B cell (primary cell): Measurements from ENCODE around the gene MYO18A. TPM values are rescaled to one million over a fixed set of nuclear protein-coding genes. Genes with fewer than 3 reads are reported as not detected.

ENCODE experiments used
- ATAC-seq: fragments of 200-7000 bp; cut with Tn5 transposase; one replicate; pipeline ENCODE4 v1.10.0; 2021; ENCODE audit warnings: low read depth, mild to moderate bottlenecking, moderate number of reproducible peaks, moderate library complexity
- CTCF ChIA-PET: fragments of 350-600 bp; sonication (Branson Sonifier 250); formaldehyde crosslinking; loops from one replicate; lab custom pipeline; 2021; ENCODE audit warnings: antibody characterized with exemption, inconsistent platforms; lab: Charles Lee
- POLR2A ChIA-PET: fragments of 350-600 bp; sonication (Branson Sonifier 250); formaldehyde crosslinking; loops from one replicate; lab custom pipeline; 2021; ENCODE audit warnings: antibody characterized with exemption; lab: Charles Lee
- DNase-seq: peaks from one replicate; pipeline ENCODE4 v3.0.0; 2013
- H2AFZ ChIP-seq: 2 replicates; pipeline ENCODE4 v1.6.1; 2012; ENCODE audit warnings: mild to moderate bottlenecking, low read depth, low read length; ENCODE audit not compliant: insufficient read depth, poor library complexity, severe bottlenecking
- H3K27ac ChIP-seq, 2 donors: 1 replicate in 1 of 2; 2 replicates in 1 of 2; pipeline ENCODE4 v1.5.1; 2012 to 2013; ENCODE audit warnings: low read length in 2 of 2, mild to moderate bottlenecking in 2 of 2, moderate library complexity in 1 of 2
- H3K27me3 ChIP-seq, 4 experiments: fragments of 200-600 bp in 1 of 4; sonication (generic) in 1 of 4; replicated peaks in 1 of 4; 1 replicate in 2 of 4; 2 replicates in 2 of 4; pipeline versions ENCODE4 v1.6.1 to v1.7.0; 2013 to 2016; ENCODE audit warnings: low read length in 3 of 4, mild to moderate bottlenecking in 2 of 4, mixed read lengths in 1 of 4, moderate library complexity in 1 of 4; ENCODE audit not compliant: insufficient read depth in 4 of 4, control insufficient read depth in 3 of 4; ENCODE audit errors: control extremely low read depth in 1 of 4
- H3K36me3 ChIP-seq, 2 experiments: replicated peaks in 1 of 2; 1 replicate in 1 of 2; 2 replicates in 1 of 2; pipeline versions ENCODE4 v1.6.1 to v1.7.1; 2013; ENCODE audit warnings: low read length in 1 of 2; ENCODE audit not compliant: insufficient read depth in 2 of 2, control insufficient read depth in 1 of 2; ENCODE audit errors: control extremely low read depth in 1 of 2, extremely low read depth in 1 of 2
- H3K4me1 ChIP-seq, 2 donors: fragments of 200-600 bp in 1 of 2; sonication (generic) in 1 of 2; 1 replicate in 1 of 2; 2 replicates in 1 of 2; pipeline versions ENCODE4 v1.5.1 to v1.6.1; 2013 to 2017; ENCODE audit warnings: low read length in 2 of 2; ENCODE audit not compliant: control insufficient read depth in 2 of 2, insufficient read depth in 2 of 2
- H3K4me2 ChIP-seq: replicated peaks from 2 replicates; pipeline ENCODE3; 2012; ENCODE audit warnings: mild to moderate bottlenecking, low read depth, low read length; ENCODE audit not compliant: poor library complexity, severe bottlenecking
- H3K4me3 ChIP-seq, 5 experiments: fragments of 200-600 bp in 1 of 5; sonication (generic) in 1 of 5; 1 replicate in 3 of 5; 2 replicates in 2 of 5; pipeline versions ENCODE4 v1.5.1 to v1.7.0; 2011 to 2016; ENCODE audit warnings: low read length in 4 of 5, mild to moderate bottlenecking in 4 of 5, low read depth in 2 of 5, control low read depth in 1 of 5, moderate library complexity in 1 of 5; ENCODE audit not compliant: insufficient read depth in 1 of 5; ENCODE audit errors: control extremely low read depth in 1 of 5, extremely low read depth in 1 of 5
- H3K79me2 ChIP-seq: fragments of 200-600 bp; sonication (generic); one replicate; pipeline ENCODE4 v1.6.0; 2016; ENCODE audit warnings: low read length; ENCODE audit not compliant: control insufficient read depth, insufficient read depth
- H3K9ac ChIP-seq: fragments of 200-600 bp; sonication (generic); 2 replicates; pipeline ENCODE4 v1.6.1; 2017; ENCODE audit warnings: mild to moderate bottlenecking, low read length, moderate library complexity
- H3K9me3 ChIP-seq, 3 donors: one replicate each; pipeline versions ENCODE4 v1.6.1 to v1.7.1; 2013; ENCODE audit warnings: low read length in 2 of 3; ENCODE audit not compliant: control insufficient read depth in 2 of 3, insufficient read depth in 1 of 3; ENCODE audit errors: control extremely low read depth in 1 of 3
- H4K20me1 ChIP-seq: 2 replicates; pipeline ENCODE4 v1.6.0; 2012; ENCODE audit warnings: mild to moderate bottlenecking, low read length; ENCODE audit not compliant: insufficient read depth, control insufficient read depth, poor library complexity, severe bottlenecking
- H3K27ac Mint-ChIP-seq: one replicate; pipeline ENCODE4 v1.8.0; 2021; ENCODE audit warnings: mixed read lengths
- H3K27me3 Mint-ChIP-seq: one replicate; pipeline ENCODE4 v1.8.0; 2021; ENCODE audit warnings: mixed read lengths
- H3K4me1 Mint-ChIP-seq: one replicate; pipeline ENCODE4 v1.8.0; 2021; ENCODE audit warnings: mixed read lengths
- H3K4me3 Mint-ChIP-seq: one replicate; pipeline ENCODE4 v1.8.0; 2021; ENCODE audit warnings: mixed read lengths
- H3K9me3 Mint-ChIP-seq: one replicate; pipeline ENCODE4 v1.8.0; 2022; ENCODE audit warnings: mixed read lengths; ENCODE audit not compliant: insufficient read depth
- EZH2 ChIP-seq: IDR thresholded peaks from 2 replicates; pipeline ENCODE4 v1.6.1; 2012; ENCODE audit warnings: borderline replicate concordance, low read depth, mild to moderate bottlenecking, moderate library complexity, low read length; ENCODE audit not compliant: insufficient read depth, poor library complexity, severe bottlenecking
- WGBS: methylation state at CpG from one replicate; pipeline ENCODE4 v1.1.5; 2013; ENCODE audit warnings: missing lambda C conversion rate; ENCODE audit not compliant: insufficient coverage; 5-methylcytosine and 5-hydroxymethylcytosine counted together
- intact Hi-C: fragments of 100-400 bp; cut with micrococcal nuclease; formaldehyde crosslinking; loops from one replicate; pipeline ENCODE4 v1.10.0; 2022
- polyA plus RNA-seq: library from polyadenylated mRNA; depleted of rRNA; stranded (reverse); fragments of >200 nt; gene quantifications from 2 replicates; pipeline ENCODE4 v1.2.3, GENCODE V29; 2012
- total RNA-seq, 2 donors: library from RNA; stranded (reverse); fragments of 120-200 nt in 1 of 2; gene quantifications; 1 replicate in 1 of 2; 2 replicates in 1 of 2; pipeline versions ENCODE4 v1.2.3 to v1.2.4, GENCODE V29; 2013 to 2022
- TF ChIP-seq, protein P1 (sequence below): fragments of 200-600 bp; IDR thresholded peaks from one replicate; pipeline ENCODE4 v1.8.0; 2022; ENCODE audit warnings: antibody characterized with exemption, mild to moderate bottlenecking

MYO18A gene
- total and polyA plus RNA-seq, 2 donors (not counting 1 experiment from before 2014, with no cell fraction given): 72.2 to 155 TPM

DNA sequence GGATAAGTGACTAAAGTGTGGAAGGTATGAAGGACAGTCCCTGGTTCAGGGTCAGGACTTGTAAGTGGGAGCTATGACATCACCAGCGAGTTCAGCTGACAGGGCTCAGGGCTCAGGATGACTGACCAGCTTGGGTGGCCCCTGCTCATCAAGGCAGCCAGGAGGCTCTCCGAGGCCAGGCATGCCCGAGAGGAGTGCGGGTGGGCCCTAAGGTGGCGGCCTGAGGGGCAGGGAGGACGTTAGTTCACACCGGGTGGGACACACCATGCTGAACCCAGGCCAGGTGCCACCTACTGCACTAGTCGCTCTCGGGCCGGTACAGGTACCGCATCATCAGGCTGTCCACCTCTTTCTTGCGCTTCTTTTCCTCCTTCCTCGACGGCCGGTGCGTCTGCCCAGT lies 100.8 kb downstream of the MYO18A start:
- no peak overlapping the region for H3K27ac ChIP-seq
- ChIA-PET CTCF (interaction anchor here (1.3 to 1.5 kb wide), 3 partner anchors 33 to 115 kb away, joined by 4 to 5 read pairs (median 4); no protein-coding TSS in a partner anchor), POLR2A (no interaction called here)
- no peak for DNase-seq
- no peak overlapping the region for H3K4me3 ChIP-seq
- over 99% methylated on average over 16 of the region's 16 CpGs for WGBS
- Mint-ChIP-seq H3K4me1 (no peaks in the 10 kb centered on the region), H3K27me3 (no peaks in the 10 kb centered on the region), H3K9me3 (no peaks in the 10 kb centered on the region), H3K27ac (no peak overlapping the region), H3K4me3 (no peak overlapping the region)
- H4K20me1 ChIP-seq: no peaks in the 10 kb centered on the region
- no peak for TF ChIP-seq EZH2
- TF ChIP-seq, protein P1, sequence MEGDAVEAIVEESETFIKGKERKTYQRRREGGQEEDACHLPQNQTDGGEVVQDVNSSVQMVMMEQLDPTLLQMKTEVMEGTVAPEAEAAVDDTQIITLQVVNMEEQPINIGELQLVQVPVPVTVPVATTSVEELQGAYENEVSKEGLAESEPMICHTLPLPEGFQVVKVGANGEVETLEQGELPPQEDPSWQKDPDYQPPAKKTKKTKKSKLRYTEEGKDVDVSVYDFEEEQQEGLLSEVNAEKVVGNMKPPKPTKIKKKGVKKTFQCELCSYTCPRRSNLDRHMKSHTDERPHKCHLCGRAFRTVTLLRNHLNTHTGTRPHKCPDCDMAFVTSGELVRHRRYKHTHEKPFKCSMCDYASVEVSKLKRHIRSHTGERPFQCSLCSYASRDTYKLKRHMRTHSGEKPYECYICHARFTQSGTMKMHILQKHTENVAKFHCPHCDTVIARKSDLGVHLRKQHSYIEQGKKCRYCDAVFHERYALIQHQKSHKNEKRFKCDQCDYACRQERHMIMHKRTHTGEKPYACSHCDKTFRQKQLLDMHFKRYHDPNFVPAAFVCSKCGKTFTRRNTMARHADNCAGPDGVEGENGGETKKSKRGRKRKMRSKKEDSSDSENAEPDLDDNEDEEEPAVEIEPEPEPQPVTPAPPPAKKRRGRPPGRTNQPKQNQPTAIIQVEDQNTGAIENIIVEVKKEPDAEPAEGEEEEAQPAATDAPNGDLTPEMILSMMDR: no peak
- peaks cover 0 to 69% of the 10 kb centered on the region in 2 experiments for H3K36me3 ChIP-seq
- H2AFZ ChIP-seq: no peak overlapping the region
- no peaks in the 10 kb centered on the region for H3K27me3 ChIP-seq
- H3K4me2 ChIP-seq: no peak overlapping the region
- H3K9me3 ChIP-seq: no peaks in the 10 kb centered on the region
- ATAC-seq: no peak
- H3K4me1 ChIP-seq: no peaks in the 10 kb centered on the region
- intact Hi-C loops: no loop called here
- no peak overlapping the region for H3K9ac ChIP-seq
- no peaks in the 10 kb centered on the region for H3K79me2 ChIP-seq

DNA sequence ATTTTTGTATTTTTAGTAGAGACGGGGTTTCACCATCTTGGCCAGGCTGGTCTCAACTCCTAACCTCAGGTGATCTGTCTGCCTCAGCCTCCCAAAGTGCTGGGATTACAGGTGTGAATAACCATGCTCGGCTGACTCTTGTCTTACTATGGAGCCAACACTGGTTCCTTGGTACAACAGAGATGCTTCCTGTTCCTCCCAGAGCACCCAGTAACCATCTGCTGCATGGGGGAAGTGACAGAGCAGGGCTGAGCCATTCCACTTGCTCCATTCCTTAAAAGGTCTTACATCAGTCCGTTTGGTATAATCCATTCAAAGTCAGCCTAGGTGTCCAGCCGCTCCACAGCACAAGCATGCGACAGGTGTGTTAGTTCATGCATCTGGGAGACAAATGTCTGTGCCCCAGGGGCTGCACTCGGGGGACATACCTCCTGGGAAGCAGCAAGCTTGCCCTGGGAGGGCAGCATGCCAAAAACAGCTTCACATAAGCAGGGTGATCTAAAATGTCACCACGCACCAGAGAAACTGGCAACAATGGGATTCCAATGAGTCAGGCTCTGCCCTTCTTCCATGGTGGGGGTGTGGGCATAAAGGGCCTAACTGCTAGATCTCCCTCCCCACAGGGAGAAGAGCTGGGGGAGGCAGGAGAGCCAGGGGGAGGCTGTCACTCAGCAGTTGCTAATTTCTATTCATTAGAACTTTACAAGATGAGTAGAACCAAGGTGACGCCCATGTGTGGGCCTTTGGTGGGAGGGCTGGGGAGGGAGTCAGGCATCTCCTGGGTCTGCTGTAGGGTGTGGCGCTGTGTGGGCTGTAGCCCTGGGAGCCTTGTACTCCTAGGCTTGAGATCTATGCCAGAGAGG lies 101.8 kb downstream of the MYO18A start:
- H3K4me3 Mint-ChIP-seq: no peak overlapping the region
- DNase-seq: no peak
- H3K4me1 ChIP-seq: no peaks in the 10 kb centered on the region
- no peak for TF ChIP-seq EZH2
- TF ChIP-seq, protein P1: no peak
- WGBS: 94% methylated on average over 9 of the region's 9 CpGs
- H3K27ac ChIP-seq: no peak overlapping the region
- H3K4me3 ChIP-seq: no peak overlapping the region
- H4K20me1 ChIP-seq: no peaks in the 10 kb centered on the region
- no peak overlapping the region for H2AFZ ChIP-seq
- ATAC-seq: no peak
- no peaks in the 10 kb centered on the region for H3K79me2 ChIP-seq
- no peak overlapping the region for H3K27ac Mint-ChIP-seq
- CTCF ChIA-PET: interaction anchor here (1.4 to 1.5 kb wide), 2 partner anchors 34 to 114 kb away, joined by 4 read pairs; no protein-coding TSS in a partner anchor
- H3K36me3 ChIP-seq: peaks cover 0 to 63% of the 10 kb centered on the region in 2 experiments
- no peaks in the 10 kb centered on the region for H3K27me3 ChIP-seq
- no peak overlapping the region for H3K9ac ChIP-seq
- intact Hi-C loops: no loop called here
- no peaks in the 10 kb centered on the region for H3K4me1 Mint-ChIP-seq
- no peaks in the 10 kb centered on the region for H3K9me3 Mint-ChIP-seq
- no peaks in the 10 kb centered on the region for H3K27me3 Mint-ChIP-seq
- no peaks in the 10 kb centered on the region for H3K9me3 ChIP-seq
- POLR2A ChIA-PET: no interaction called here
- no peak overlapping the region for H3K4me2 ChIP-seq
